Heart left ventricle (tissue), 16 donors: ENCODE results near the gene PSMA3. TPM values are rescaled to one million over a fixed set of nuclear protein-coding genes. Genes with fewer than 3 reads are reported as not detected.

Experiments
- ATAC-seq, 4 donors: fragments of 200-7000 bp; cut with Tn5 transposase; one replicate each; pipeline ENCODE4 v1.9.1; 2020 to 2022; ENCODE audit warnings: moderate library complexity in 4 of 4, mild to moderate bottlenecking in 3 of 4, moderate number of reproducible peaks in 1 of 4
- DNase-seq, 5 donors: peaks; one replicate each; pipeline ENCODE4 v3.0.0-alpha.2; 2020
- H3K27ac ChIP-seq, 12 donors: fragments of 200-600 bp; sonication (generic) in 4 of 12; one replicate each; pipeline versions ENCODE4 v1.5.0 to v1.8.0; 2016 to 2022; ENCODE audit warnings: mild to moderate bottlenecking in 2 of 12
- H3K27me3 ChIP-seq, 9 donors: fragments of 200-600 bp; sonication (generic) in 2 of 9; one replicate each; pipeline versions ENCODE4 v1.5.1 to v1.8.0; 2016 to 2022; ENCODE audit warnings: mild to moderate bottlenecking in 3 of 9
- H3K36me3 ChIP-seq, 9 donors: fragments of 200-600 bp; sonication (generic) in 2 of 9; one replicate each; pipeline versions ENCODE4 v1.5.0 to v1.8.0; 2018 to 2022; ENCODE audit warnings: mild to moderate bottlenecking in 2 of 9
- H3K4me1 ChIP-seq, 12 donors: fragments of 200-600 bp; sonication (generic) in 4 of 12; one replicate each; pipeline versions ENCODE4 v1.5.0 to v1.8.0; 2016 to 2022; ENCODE audit warnings: mild to moderate bottlenecking in 3 of 12
- H3K4me3 ChIP-seq, 12 donors: fragments of 200-600 bp; sonication (generic) in 4 of 12; one replicate each; pipeline versions ENCODE4 v1.5.0 to v1.8.0; 2017 to 2022; ENCODE audit warnings: mild to moderate bottlenecking in 9 of 12, moderate library complexity in 4 of 12
- H3K9me3 ChIP-seq, 12 donors: fragments of 200-600 bp; sonication (generic) in 4 of 12; one replicate each; pipeline versions ENCODE4 v1.5.0 to v1.8.0; 2016 to 2022; ENCODE audit warnings: mild to moderate bottlenecking in 1 of 12
- CTCF ChIP-seq, 12 donors: fragments of 200-600 bp; sonication (generic) in 4 of 12; IDR thresholded peaks; one replicate each; pipeline versions ENCODE4 v1.5.0 to v1.8.0; 2018 to 2022; ENCODE audit warnings: antibody characterized with exemption in 12 of 12, mild to moderate bottlenecking in 5 of 12
- POLR2A ChIP-seq, 2 donors: fragments of 450-650 bp; IDR thresholded peaks; one replicate each; pipeline ENCODE4 v1.6.1; 2017; ENCODE audit warnings: antibody characterized with exemption in 2 of 2, mild to moderate bottlenecking in 2 of 2, moderate library complexity in 2 of 2
- WGBS, 4 donors: extraction: QIAGEN DNeasy Blood & Tissue Kit in 2 of 4; methylation state at CpG; one replicate each; pipeline versions ENCODE4 v1.1.5 to v1.1.7; 2013 to 2018; 5-methylcytosine and 5-hydroxymethylcytosine counted together
- intact Hi-C, 10 donors: fragments of 100-400 bp; cut with DNase I; formaldehyde crosslinking; loops; one replicate each; pipeline versions ENCODE4 v1.11.1 to v1.14.2; 2022
- polyA plus RNA-seq, 2 donors: library from polyadenylated mRNA; stranded (reverse); fragments of 200-250 nt; gene quantifications; one replicate each; pipeline ENCODE4 v1.2.3, GENCODE V29; 2013
- total RNA-seq, 9 donors: library from RNA; depleted of rRNA in 2 of 9; stranded (reverse); fragments of >200 nt in 2 of 9; fragmentation: NEBNext Ultra II Directional in 3 of 9; extraction: Animal tissue kit (Norgen Biotek cat#: 25700) in 3 of 9; gene quantifications; one replicate each; pipeline versions ENCODE4 v1.1.0 to v1.2.4, GENCODE V29; 2016 to 2023
- donor health status: ischemic (EF 13 %, LVEDD 7.1; RV severe dilation, severe dysfunction).
- donor health status: healthy with polysubstance abuse.
- donor health status: DM: no; HTN: yes; CAD: no.
- donor health status: DM: no; HTN: no; CAD: no.
- donor health status: ischemic (EF 25% LVEDD 6.9; RV normal size, moderate dysfunction).
- donor health status: ischemic (EF 25% LVEDD 5.7; RV mildly dilated, moderate dysfunction).
- donor health status: healthy.
- donor health status: DM: yes; HTN: yes; CAD: no.
- donor health status: ischemic (EF 35%, LVEDD 5.7; RV mildly dilated, moderate dysfunction).
- donor health status: nonischemic (EF 11% LVEDD 7.7; RV severe dilation, severe dysfunction).
- donor health status: DM: yes; HTN: yes; CAD: no.
- donor health status: PGD.
- donor health status: ischemic (EF 29% LVEDD 5.4; RV normal size, mild dysfunction).
- donor health status: nonischemic (EF 23%, LVEDD 6.1; RV moderate dilation, normal function).

Gene PSMA3
- total and polyA plus RNA-seq, 11 donors = 121 to 232 (median 155) TPM

DNA sequence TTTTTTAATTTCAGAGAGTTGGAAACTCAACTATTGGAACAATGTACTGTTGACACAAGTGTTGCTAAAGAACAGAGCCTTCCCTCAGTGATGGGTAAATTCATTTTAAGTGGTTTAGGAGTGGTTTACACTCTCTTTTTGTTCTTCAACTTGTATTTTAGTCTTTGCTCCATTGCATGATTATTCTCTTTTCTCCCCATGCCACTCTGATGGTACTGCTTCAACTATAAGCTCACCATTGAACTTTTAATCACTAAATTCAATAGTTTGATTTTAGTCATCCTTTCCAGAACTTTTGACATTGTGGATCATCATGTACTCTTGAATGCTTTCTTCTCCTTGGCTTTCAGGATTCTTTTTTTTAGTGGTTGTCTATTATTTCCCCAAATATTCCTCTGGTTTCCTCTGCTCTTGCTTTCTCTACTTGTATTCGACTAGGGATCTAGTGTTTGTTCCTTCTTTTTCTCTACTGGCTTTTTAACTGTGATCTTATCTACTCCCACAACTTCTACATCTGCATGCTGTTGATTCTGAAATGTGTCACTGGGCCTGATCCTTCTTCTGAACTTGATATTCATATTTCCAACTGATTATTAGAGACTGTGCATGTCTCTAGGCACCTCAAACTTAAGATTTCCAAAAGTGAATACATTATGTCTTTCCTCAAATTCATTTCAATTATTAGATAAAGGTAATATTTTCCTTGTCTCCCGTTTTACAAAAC lies 29.3 kb upstream of the PSMA3 start:
- no peaks in the 10 kb centered on the region for H3K4me1 ChIP-seq
- H3K9me3 ChIP-seq = no peaks in the 10 kb centered on the region
- no peak overlapping the region for H3K27ac ChIP-seq
- ATAC-seq (no peak), DNase-seq (no peak)
- TF ChIP-seq POLR2A (IDR thresholded peaks at IDR 0.05) (no peak), CTCF (IDR thresholded peaks at IDR 0.05) (no peak)
- WGBS, 4 donors = 86 to 93% (median 89%) methylated on average over 2 of the region's 2 CpGs
- no peak overlapping the region for H3K4me3 ChIP-seq
- H3K36me3 ChIP-seq = peaks cover 0 to 100% (median 87%) of the 10 kb centered on the region in 9 donors
- intact Hi-C loops = no loop called here
- no peaks in the 10 kb centered on the region for H3K27me3 ChIP-seq

DNA sequence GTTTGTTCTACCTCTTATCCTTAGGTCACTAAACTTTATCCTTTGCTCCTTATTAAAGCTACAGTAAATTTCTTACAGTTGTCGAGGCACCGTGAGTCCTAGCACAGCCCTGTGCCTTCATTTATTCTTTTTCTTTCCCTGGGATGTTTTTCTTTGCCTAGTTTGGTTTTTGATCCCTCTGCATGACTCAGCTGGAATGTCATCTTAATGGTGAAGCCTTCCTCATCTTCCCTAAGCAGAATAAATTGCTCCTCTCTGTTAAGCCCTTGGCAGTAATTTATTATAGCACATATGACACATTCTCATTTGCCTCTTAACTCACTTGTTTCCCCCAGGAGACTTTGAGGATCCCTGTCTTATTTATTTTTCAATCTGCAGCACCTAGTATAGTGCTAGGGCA lies 28.1 kb upstream of the PSMA3 start:
- intact Hi-C loops = no loop called here
- H3K36me3 ChIP-seq = peaks cover 0 to 99% (median 81%) of the 10 kb centered on the region in 9 donors
- no peaks in the 10 kb centered on the region for H3K9me3 ChIP-seq
- TF ChIP-seq CTCF (IDR thresholded peaks at IDR 0.05) = no peak
- TF ChIP-seq POLR2A (IDR thresholded peaks at IDR 0.05) = no peak
- DNase-seq (no peak), ATAC-seq (no peak)
- H3K27me3 ChIP-seq = no peaks in the 10 kb centered on the region
- no peaks in the 10 kb centered on the region for H3K4me1 ChIP-seq
- H3K27ac ChIP-seq = no peak overlapping the region
- 93 to 97% (median 94%) methylated on average over 2 of the region's 2 CpGs for WGBS, 4 donors
- H3K4me3 ChIP-seq = no peak overlapping the region

GRCh38 chr14:58227096-58227819 lies 17.4 kb upstream of the PSMA3 start:
- Histone ChIP-seq H3K9me3 (no peaks in the 10 kb centered on the region), H3K27me3 (no peaks in the 10 kb centered on the region), H3K36me3 (peaks cover 0 to 92% (median 76%) of the 10 kb centered on the region in 9 donors), H3K4me3 (no peak overlapping the region), H3K27ac (no peak overlapping the region), H3K4me1 (no peaks in the 10 kb centered on the region)
- WGBS, 4 donors = 96 to 99% (median 97%) methylated on average over 5 of the region's 5 CpGs
- TF ChIP-seq CTCF (IDR thresholded peaks at IDR 0.05) = no peak
- TF ChIP-seq POLR2A (IDR thresholded peaks at IDR 0.05) = no peak
- no peak for ATAC-seq
- DNase-seq = no peak
- intact Hi-C loops = no loop called here
